Kidney (tissue), 14 donors: ENCODE data around the gene CCDC87. TPM values are rescaled to one million over a fixed set of nuclear protein-coding genes. Genes with fewer than 3 reads are reported as not detected.
"Not testable (repeated sequence)": the region's sequence is repeated elsewhere in the genome, so short reads cannot be mapped to it uniquely, and the experiment has no call there.

Experiments used
- DNase-seq, 5 donors: peaks; one replicate each; pipeline ENCODE4 v3.0.0-alpha.2; 2013 to 2020
- FAIRE-seq: peaks from 2 replicates; lab custom pipeline; 2012; peaks lifted over from hg19 to GRCh38; lab: Jason Lieb, UNC
- H3K27ac ChIP-seq, 2 donors: one replicate each; pipeline ENCODE4 v1.7.0; 2013; ENCODE audit warnings: low read depth in 2 of 2, low read length in 2 of 2, inconsistent platforms in 1 of 2
- H3K27me3 ChIP-seq: one replicate; pipeline ENCODE4 v1.7.1; 2013; ENCODE audit warnings: low read length, inconsistent platforms; ENCODE audit not compliant: control insufficient read depth, insufficient read depth
- H3K36me3 ChIP-seq, 3 donors: one replicate each; pipeline versions ENCODE4 v1.7.0 to v1.7.1; 2013; ENCODE audit warnings: low read length in 3 of 3, control low read depth in 1 of 3, inconsistent platforms in 1 of 3; ENCODE audit not compliant: insufficient read depth in 3 of 3, control insufficient read depth in 2 of 3
- H3K4me1 ChIP-seq, 3 donors: one replicate each; pipeline versions ENCODE4 v1.7.0 to v1.7.1; 2013; ENCODE audit warnings: low read length in 3 of 3, inconsistent platforms in 1 of 3, low read depth in 1 of 3; ENCODE audit not compliant: control insufficient read depth in 2 of 3, insufficient read depth in 2 of 3
- H3K4me3 ChIP-seq, 3 donors: one replicate each; pipeline versions ENCODE4 v1.7.0 to v1.8.1; 2013; ENCODE audit warnings: low read length in 3 of 3, control low read depth in 1 of 3, inconsistent platforms in 1 of 3
- H3K9ac ChIP-seq, 3 donors: one replicate each; pipeline versions ENCODE4 v1.7.0 to v1.7.1; 2013; ENCODE audit warnings: low read length in 3 of 3, control low read depth in 1 of 3, inconsistent platforms in 1 of 3
- H3K9me3 ChIP-seq, 3 donors: one replicate each; pipeline versions ENCODE4 v1.7.0 to v1.7.1; 2013; ENCODE audit warnings: low read length in 3 of 3, control low read depth in 1 of 3, inconsistent platforms in 1 of 3; ENCODE audit not compliant: control insufficient read depth in 2 of 3, insufficient read depth in 1 of 3
- intact Hi-C: fragments of 100-400 bp; cut with DNase I; formaldehyde crosslinking; loops from one replicate; pipeline ENCODE4 v1.11.1; 2022
- polyA plus RNA-seq: library from polyadenylated mRNA; stranded (reverse); fragments of 350-450 nt; fragmentation: Illumina TruSeq; extraction: RNeasy Lipid Tissue Mini Kit (QIAGEN cat#74804); gene quantifications from one replicate; pipeline ENCODE4 v1.2.3, GENCODE V29; 2014; ENCODE audit warnings: low read depth, low replicate concordance; ENCODE audit not compliant: insufficient read depth
- total RNA-seq: library from RNA; stranded (reverse); fragmentation: NEBNext Ultra II Directional; extraction: Animal tissue kit (Norgen Biotek cat#: 25700); gene quantifications from one replicate; pipeline ENCODE4 v1.2.1, GENCODE V29; 2021
- TF ChIP-seq, protein P1 (sequence below): IDR thresholded peaks from 3 replicates; pipeline ENCODE4 v1.5.1; 2012; ENCODE audit warnings: mild to moderate bottlenecking, moderate library complexity, borderline replicate concordance; ENCODE audit not compliant: insufficient read depth; ENCODE audit errors: extremely low read depth
- donor health status: control.
- donor health status: control.
- donor health status: control.
- donor health status: control.
- donor health status: control.
- donor health status: DM: yes; HTN: yes; CAD: no.
- donor health status: Normal renal cell carcinoma (clear cell type).

The CCDC87 gene
- total and polyA plus RNA-seq, 2 donors from 2014 or later: 0.13 to 1.0 TPM

- H3K4me3 ChIP-seq: no peak overlapping the region
- DNase-seq: no peak
- H3K27me3 ChIP-seq: no peaks in the 10 kb centered on the region
- no peaks in the 10 kb centered on the region for H3K36me3 ChIP-seq
- H3K9me3 ChIP-seq: no peaks in the 10 kb centered on the region
- no peak overlapping the region for H3K9ac ChIP-seq
- H3K4me1 ChIP-seq: no peaks in the 10 kb centered on the region
- TF ChIP-seq, protein P1, sequence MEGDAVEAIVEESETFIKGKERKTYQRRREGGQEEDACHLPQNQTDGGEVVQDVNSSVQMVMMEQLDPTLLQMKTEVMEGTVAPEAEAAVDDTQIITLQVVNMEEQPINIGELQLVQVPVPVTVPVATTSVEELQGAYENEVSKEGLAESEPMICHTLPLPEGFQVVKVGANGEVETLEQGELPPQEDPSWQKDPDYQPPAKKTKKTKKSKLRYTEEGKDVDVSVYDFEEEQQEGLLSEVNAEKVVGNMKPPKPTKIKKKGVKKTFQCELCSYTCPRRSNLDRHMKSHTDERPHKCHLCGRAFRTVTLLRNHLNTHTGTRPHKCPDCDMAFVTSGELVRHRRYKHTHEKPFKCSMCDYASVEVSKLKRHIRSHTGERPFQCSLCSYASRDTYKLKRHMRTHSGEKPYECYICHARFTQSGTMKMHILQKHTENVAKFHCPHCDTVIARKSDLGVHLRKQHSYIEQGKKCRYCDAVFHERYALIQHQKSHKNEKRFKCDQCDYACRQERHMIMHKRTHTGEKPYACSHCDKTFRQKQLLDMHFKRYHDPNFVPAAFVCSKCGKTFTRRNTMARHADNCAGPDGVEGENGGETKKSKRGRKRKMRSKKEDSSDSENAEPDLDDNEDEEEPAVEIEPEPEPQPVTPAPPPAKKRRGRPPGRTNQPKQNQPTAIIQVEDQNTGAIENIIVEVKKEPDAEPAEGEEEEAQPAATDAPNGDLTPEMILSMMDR: no peak
- no peak overlapping the region for H3K27ac ChIP-seq
- no peak for FAIRE-seq
- intact Hi-C loops: no loop called here
Measured at GRCh38 chr11:66586136-66586535, 6.7 kb downstream of the CCDC87 start.

- DNase-seq, FAIRE-seq, H3K27me3 ChIP-seq, intact Hi-C loops, H3K9me3 ChIP-seq, H3K9ac ChIP-seq, H3K4me3 ChIP-seq, H3K36me3 ChIP-seq, H3K4me1 ChIP-seq, H3K27ac ChIP-seq: not testable (repeated sequence)
Measured at GRCh38 chr11:66585447-66585846, 7.4 kb downstream of the CCDC87 start.

DNA sequence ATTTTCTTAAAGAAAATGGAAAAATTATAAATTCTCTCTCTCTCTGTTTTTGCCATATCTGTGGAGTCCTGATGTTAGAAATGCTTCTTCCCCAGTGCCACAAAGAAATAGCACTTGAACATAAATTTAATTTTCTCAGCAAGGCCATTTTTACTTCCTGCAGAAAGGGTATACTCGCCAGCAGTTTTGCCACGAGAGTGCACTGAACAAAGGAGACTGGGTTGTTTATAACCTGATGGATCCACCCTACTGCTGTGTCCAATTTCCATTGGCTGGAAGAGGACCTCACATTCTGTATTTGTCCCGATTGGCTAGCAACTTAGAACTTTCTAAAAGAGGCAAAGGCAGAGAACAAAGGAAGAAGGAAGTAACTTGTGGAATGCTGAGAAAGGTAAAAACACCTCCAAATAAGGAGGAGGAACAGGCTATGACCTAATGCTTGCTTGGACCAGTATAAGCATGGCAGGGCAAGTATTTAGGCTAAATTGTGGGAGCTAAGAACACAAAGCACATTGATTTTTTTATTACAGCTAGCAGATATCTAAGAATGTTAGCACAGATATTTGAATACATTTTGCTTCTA, 10.2 kb downstream of the CCDC87 start:
- H3K9ac ChIP-seq, H3K27ac ChIP-seq, FAIRE-seq, DNase-seq, H3K4me3 ChIP-seq, intact Hi-C loops, H3K36me3 ChIP-seq, H3K9me3 ChIP-seq, H3K4me1 ChIP-seq, H3K27me3 ChIP-seq: not testable (repeated sequence)

GRCh38 chr11:66581261-66581660, 11.6 kb downstream of the CCDC87 start:
- H3K27ac ChIP-seq: no peak overlapping the region
- no peak overlapping the region for H3K4me3 ChIP-seq
- H3K4me1 ChIP-seq: peaks cover 0 to 2% (median 0%) of the 10 kb centered on the region in 3 donors
- DNase-seq (no peak), FAIRE-seq (no peak)
- TF ChIP-seq, protein P1: no peak
- no peaks in the 10 kb centered on the region for H3K9me3 ChIP-seq
- intact Hi-C loops: no loop called here
- no peaks in the 10 kb centered on the region for H3K36me3 ChIP-seq
- H3K27me3 ChIP-seq: no peaks in the 10 kb centered on the region
- no peak overlapping the region for H3K9ac ChIP-seq
